Heart left ventricle (tissue), 16 donors: ENCODE measurements around the gene MEX3D. TPM values are rescaled to one million over a fixed set of nuclear protein-coding genes. Genes with fewer than 3 reads are reported as not detected.
A peak's percentile ranks its signal among the peaks of the same experiment; 100 is the strongest.

Source experiments
- ATAC-seq, 4 donors: fragments of 200-7000 bp; cut with Tn5 transposase; one replicate each; pipeline ENCODE4 v1.9.1; 2020 to 2022; ENCODE audit warnings: moderate library complexity in 4 of 4, mild to moderate bottlenecking in 3 of 4, moderate number of reproducible peaks in 1 of 4
- DNase-seq, 5 donors: peaks; one replicate each; pipeline ENCODE4 v3.0.0-alpha.2; 2020
- H3K27ac ChIP-seq, 12 donors: fragments of 200-600 bp; sonication (generic) in 4 of 12; one replicate each; pipeline versions ENCODE4 v1.5.0 to v1.8.0; 2016 to 2022; ENCODE audit warnings: mild to moderate bottlenecking in 2 of 12
- H3K27me3 ChIP-seq, 9 donors: fragments of 200-600 bp; sonication (generic) in 2 of 9; one replicate each; pipeline versions ENCODE4 v1.5.1 to v1.8.0; 2016 to 2022; ENCODE audit warnings: mild to moderate bottlenecking in 3 of 9
- H3K36me3 ChIP-seq, 9 donors: fragments of 200-600 bp; sonication (generic) in 2 of 9; one replicate each; pipeline versions ENCODE4 v1.5.0 to v1.8.0; 2018 to 2022; ENCODE audit warnings: mild to moderate bottlenecking in 2 of 9
- H3K4me1 ChIP-seq, 12 donors: fragments of 200-600 bp; sonication (generic) in 4 of 12; one replicate each; pipeline versions ENCODE4 v1.5.0 to v1.8.0; 2016 to 2022; ENCODE audit warnings: mild to moderate bottlenecking in 3 of 12
- H3K4me3 ChIP-seq, 12 donors: fragments of 200-600 bp; sonication (generic) in 4 of 12; one replicate each; pipeline versions ENCODE4 v1.5.0 to v1.8.0; 2017 to 2022; ENCODE audit warnings: mild to moderate bottlenecking in 9 of 12, moderate library complexity in 4 of 12
- H3K9me3 ChIP-seq, 12 donors: fragments of 200-600 bp; sonication (generic) in 4 of 12; one replicate each; pipeline versions ENCODE4 v1.5.0 to v1.8.0; 2016 to 2022; ENCODE audit warnings: mild to moderate bottlenecking in 1 of 12
- POLR2A ChIP-seq, 2 donors: fragments of 450-650 bp; IDR thresholded peaks; one replicate each; pipeline ENCODE4 v1.6.1; 2017; ENCODE audit warnings: antibody characterized with exemption in 2 of 2, mild to moderate bottlenecking in 2 of 2, moderate library complexity in 2 of 2
- WGBS, 4 donors: extraction: QIAGEN DNeasy Blood & Tissue Kit in 2 of 4; methylation state at CpG; one replicate each; pipeline versions ENCODE4 v1.1.5 to v1.1.7; 2013 to 2018; 5-methylcytosine and 5-hydroxymethylcytosine counted together
- intact Hi-C, 10 donors: fragments of 100-400 bp; cut with DNase I; formaldehyde crosslinking; loops; one replicate each; pipeline versions ENCODE4 v1.11.1 to v1.14.2; 2022
- polyA plus RNA-seq, 2 donors: library from polyadenylated mRNA; stranded (reverse); fragments of 200-250 nt; gene quantifications; one replicate each; pipeline ENCODE4 v1.2.3, GENCODE V29; 2013
- total RNA-seq, 9 donors: library from RNA; depleted of rRNA in 2 of 9; stranded (reverse); fragments of >200 nt in 2 of 9; fragmentation: NEBNext Ultra II Directional in 3 of 9; extraction: Animal tissue kit (Norgen Biotek cat#: 25700) in 3 of 9; gene quantifications; one replicate each; pipeline versions ENCODE4 v1.1.0 to v1.2.4, GENCODE V29; 2016 to 2023
- TF ChIP-seq, protein P1 (sequence below), 12 donors: fragments of 200-600 bp; sonication (generic) in 4 of 12; IDR thresholded peaks; one replicate each; pipeline versions ENCODE4 v1.5.0 to v1.8.0; 2018 to 2022; ENCODE audit warnings: antibody characterized with exemption in 12 of 12, mild to moderate bottlenecking in 5 of 12
- donor health status: ischemic (EF 13 %, LVEDD 7.1; RV severe dilation, severe dysfunction).
- donor health status: healthy with polysubstance abuse.
- donor health status: DM: no; HTN: yes; CAD: no.
- donor health status: DM: no; HTN: no; CAD: no.
- donor health status: ischemic (EF 25% LVEDD 6.9; RV normal size, moderate dysfunction).
- donor health status: ischemic (EF 25% LVEDD 5.7; RV mildly dilated, moderate dysfunction).
- donor health status: healthy.
- donor health status: DM: yes; HTN: yes; CAD: no.
- donor health status: ischemic (EF 35%, LVEDD 5.7; RV mildly dilated, moderate dysfunction).
- donor health status: nonischemic (EF 11% LVEDD 7.7; RV severe dilation, severe dysfunction).
- donor health status: DM: yes; HTN: yes; CAD: no.
- donor health status: PGD.
- donor health status: ischemic (EF 29% LVEDD 5.4; RV normal size, mild dysfunction).
- donor health status: nonischemic (EF 23%, LVEDD 6.1; RV moderate dilation, normal function).

MEX3D gene
- total and polyA plus RNA-seq, 11 donors, result 1.9 to 18.6 (median 8.0) TPM

DNA sequence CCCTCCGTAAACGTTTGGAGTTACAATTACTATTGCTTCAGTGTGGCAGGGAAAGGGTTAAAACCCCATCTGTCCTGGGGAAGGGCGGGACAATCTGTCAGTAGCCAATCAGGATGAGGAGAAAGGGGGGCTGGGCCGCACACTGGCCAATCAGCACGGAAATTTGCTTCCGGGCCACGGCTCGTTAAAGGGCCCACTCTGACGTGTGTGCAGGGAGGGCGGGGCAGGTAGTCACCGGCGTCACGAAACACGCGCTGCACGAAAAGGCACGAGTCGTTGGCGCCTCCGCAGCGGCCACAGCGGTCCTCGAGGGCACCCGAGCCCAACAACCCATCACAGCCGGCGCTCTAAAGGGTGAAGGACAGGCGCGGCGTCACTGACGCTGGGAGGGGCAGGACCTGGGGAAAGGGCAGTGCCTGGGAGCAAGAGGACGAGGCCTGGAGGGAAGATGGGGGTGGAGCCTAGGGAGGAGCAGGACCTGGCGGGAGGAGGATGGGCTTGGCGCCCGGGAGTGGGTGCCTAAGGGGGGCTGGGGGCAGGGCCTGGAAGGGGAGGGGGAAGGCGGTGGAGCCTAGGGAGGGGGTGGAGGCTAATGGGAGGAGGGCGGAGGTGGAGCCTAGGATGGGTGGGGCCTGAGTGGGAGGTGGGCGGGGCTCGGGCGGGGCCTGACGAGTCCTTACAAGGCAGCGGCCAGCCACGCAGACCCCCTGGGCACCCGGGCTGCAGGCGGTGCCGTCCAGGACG, 60.2 kb downstream of the MEX3D start:
- 1 to 3% (median 2%) methylated on average over 12 to 46 of the region's 46 CpGs for WGBS, 4 donors
- Histone ChIP-seq H3K36me3 (peaks cover 0 to 13% (median 5%) of the 10 kb centered on the region in 9 donors), H3K9me3 (peaks cover 0 to 6% (median 0%) of the 10 kb centered on the region in 12 donors), H3K27me3 (peaks cover 0 to 29% (median 4%) of the 10 kb centered on the region in 9 donors), H3K4me3 (peak overlapping the region in 10 of 12 donors; percentile 24 to 59 (median 46)), H3K27ac (peak overlapping the region; percentile 1 to 90 (median 84)), H3K4me1 (peaks cover 0 to 60% (median 20%) of the 10 kb centered on the region in 12 donors)
- peak; percentile 92 to 96 (median 93) for DNase-seq
- intact Hi-C loops, result no loop called here
- ATAC-seq, result peak; percentile 88 to 91 (median 90)
- TF ChIP-seq POLR2A (IDR thresholded peaks at IDR 0.05), result no peak
- TF ChIP-seq, protein P1, sequence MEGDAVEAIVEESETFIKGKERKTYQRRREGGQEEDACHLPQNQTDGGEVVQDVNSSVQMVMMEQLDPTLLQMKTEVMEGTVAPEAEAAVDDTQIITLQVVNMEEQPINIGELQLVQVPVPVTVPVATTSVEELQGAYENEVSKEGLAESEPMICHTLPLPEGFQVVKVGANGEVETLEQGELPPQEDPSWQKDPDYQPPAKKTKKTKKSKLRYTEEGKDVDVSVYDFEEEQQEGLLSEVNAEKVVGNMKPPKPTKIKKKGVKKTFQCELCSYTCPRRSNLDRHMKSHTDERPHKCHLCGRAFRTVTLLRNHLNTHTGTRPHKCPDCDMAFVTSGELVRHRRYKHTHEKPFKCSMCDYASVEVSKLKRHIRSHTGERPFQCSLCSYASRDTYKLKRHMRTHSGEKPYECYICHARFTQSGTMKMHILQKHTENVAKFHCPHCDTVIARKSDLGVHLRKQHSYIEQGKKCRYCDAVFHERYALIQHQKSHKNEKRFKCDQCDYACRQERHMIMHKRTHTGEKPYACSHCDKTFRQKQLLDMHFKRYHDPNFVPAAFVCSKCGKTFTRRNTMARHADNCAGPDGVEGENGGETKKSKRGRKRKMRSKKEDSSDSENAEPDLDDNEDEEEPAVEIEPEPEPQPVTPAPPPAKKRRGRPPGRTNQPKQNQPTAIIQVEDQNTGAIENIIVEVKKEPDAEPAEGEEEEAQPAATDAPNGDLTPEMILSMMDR (IDR thresholded peaks at IDR 0.05), result no peak

DNA sequence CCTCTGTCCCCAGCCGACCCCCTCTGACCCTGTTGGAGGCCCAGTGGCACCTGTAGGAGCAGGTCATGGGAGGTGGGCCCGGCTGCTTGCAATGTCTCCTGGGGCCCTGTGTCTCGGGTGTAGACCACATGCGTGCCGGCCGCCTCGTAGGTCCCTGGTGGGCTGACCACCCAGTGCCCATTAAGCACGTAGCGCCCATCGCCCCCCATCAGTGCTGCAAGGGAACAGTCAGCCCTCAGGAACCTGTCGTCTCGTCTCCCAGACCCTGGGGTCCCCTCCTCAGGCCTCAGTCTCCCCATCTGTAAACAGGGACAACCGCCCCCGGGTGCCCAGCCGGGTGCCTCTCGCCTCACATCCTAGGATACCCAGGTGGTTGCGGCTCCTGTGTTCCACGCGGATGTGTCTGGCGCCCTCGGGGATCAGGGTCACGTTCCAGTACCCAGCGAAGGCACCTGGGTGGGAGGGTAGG, 60.9 kb downstream of the MEX3D start:
- Histone ChIP-seq H3K27ac (peak overlapping the region in 11 of 12 donors; percentile 24 to 90 (median 85)), H3K9me3 (peaks cover 0 to 6% (median 0%) of the 10 kb centered on the region in 12 donors), H3K36me3 (peaks cover 0 to 13% (median 5%) of the 10 kb centered on the region in 9 donors), H3K4me1 (peaks cover 0 to 56% (median 22%) of the 10 kb centered on the region in 12 donors), H3K27me3 (peaks cover 0 to 24% (median 8%) of the 10 kb centered on the region in 9 donors), H3K4me3 (peak overlapping the region in 9 of 12 donors; percentile 23 to 59 (median 48))
- TF ChIP-seq POLR2A (IDR thresholded peaks at IDR 0.05), result no peak
- TF ChIP-seq, protein P1 (IDR thresholded peaks at IDR 0.05), result no peak
- 60 to 67% (median 66%) methylated on average over 8 to 23 of the region's 23 CpGs for WGBS, 4 donors
- DNase-seq (no peak), ATAC-seq (no peak)
- intact Hi-C loops, result no loop called here

DNA sequence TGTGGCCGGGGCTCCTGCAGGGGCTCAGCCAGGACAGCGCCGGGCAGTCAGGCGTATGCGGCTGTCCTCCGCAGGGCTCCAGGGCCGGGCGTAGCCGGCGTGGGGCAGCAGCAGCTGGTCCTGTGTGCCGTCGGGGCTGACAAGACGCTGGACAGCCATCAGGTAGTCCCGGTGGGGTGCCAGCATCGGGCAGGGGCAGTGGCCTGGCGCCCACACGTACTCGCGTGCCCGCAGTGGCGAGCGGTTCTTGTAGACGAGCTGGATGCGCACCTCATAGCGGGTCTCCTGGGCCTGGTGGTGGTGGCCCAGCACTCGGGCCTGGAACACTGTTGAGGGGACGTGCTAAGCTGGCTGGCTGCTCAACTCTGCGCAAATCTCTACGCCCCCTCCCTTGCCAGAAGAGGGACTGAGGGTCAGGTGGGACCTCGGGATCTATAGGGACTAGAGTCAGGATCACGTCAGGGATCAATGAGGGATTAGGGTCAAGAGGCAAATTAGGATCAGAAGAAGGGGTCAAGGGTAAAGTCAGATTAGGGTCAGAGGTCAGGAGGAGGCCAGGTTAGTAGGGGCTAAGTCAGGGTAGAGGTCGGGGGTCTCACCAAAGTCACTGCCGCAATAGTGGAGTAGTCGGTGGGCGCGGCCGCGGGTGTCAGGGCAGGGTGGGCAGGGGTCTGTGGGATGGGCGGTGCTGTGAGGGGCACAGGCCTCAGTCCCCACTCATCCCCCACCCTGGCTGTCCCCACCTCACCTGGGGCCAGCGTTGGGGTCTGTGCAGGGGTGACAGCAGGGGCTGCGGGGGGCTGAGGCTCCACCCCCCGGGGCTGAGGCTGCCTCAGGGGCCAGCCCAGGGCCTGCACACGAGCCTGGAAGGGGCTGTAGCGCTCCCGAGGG, 61.9 kb downstream of the MEX3D start:
- Histone ChIP-seq H3K27me3 (peaks cover 0 to 20% (median 8%) of the 10 kb centered on the region in 9 donors), H3K4me3 (no peak overlapping the region), H3K36me3 (peaks cover 0 to 13% (median 5%) of the 10 kb centered on the region in 9 donors), H3K27ac (peak overlapping the region in 1 of 12 donors; percentile 89), H3K9me3 (peaks cover 0 to 6% (median 0%) of the 10 kb centered on the region in 12 donors), H3K4me1 (peaks cover 0 to 46% (median 20%) of the 10 kb centered on the region in 12 donors)
- DNase-seq, result no peak
- intact Hi-C loops, result no loop called here
- 87 to 92% (median 89%) methylated on average over 31 to 45 of the region's 45 CpGs for WGBS, 4 donors
- TF ChIP-seq POLR2A (IDR thresholded peaks at IDR 0.05), result no peak
- TF ChIP-seq, protein P1 (IDR thresholded peaks at IDR 0.05), result no peak
- no peak for ATAC-seq
